Loucy (cell line): Measurements from ENCODE around the gene CNKSR1.

Source experiments
- H2AFZ ChIP-seq: fragments of 200-600 bp; sonication (generic); 2 replicates; pipeline ENCODE4 v1.6.0; 2016; ENCODE audit warnings: antibody characterized with exemption, mild to moderate bottlenecking, low read length, moderate library complexity
- H3F3A ChIP-seq: fragments of 200-600 bp; 2 replicates; pipeline ENCODE4 v1.6.0; 2016; ENCODE audit warnings: antibody characterized with exemption, low read depth, mild to moderate bottlenecking
- H3K27me3 ChIP-seq: fragments of 200-600 bp; sonication (generic); 2 replicates; pipeline ENCODE4 v1.6.1; 2014; ENCODE audit warnings: low read length, mild to moderate bottlenecking; ENCODE audit not compliant: insufficient read depth, poor library complexity, severe bottlenecking
- H3K36me3 ChIP-seq: fragments of 200-600 bp; sonication (generic); 2 replicates; pipeline ENCODE4 v1.6.1; 2016; ENCODE audit warnings: low read length; ENCODE audit not compliant: insufficient read depth
- H3K4me1 ChIP-seq: fragments of 200-600 bp; sonication (generic); 2 replicates; pipeline ENCODE4 v1.5.1; 2014; ENCODE audit warnings: low read length, mild to moderate bottlenecking; ENCODE audit not compliant: insufficient read depth, poor library complexity, severe bottlenecking
- H3K4me2 ChIP-seq: fragments of 200-600 bp; sonication (generic); 2 replicates; pipeline ENCODE4 v1.6.0; 2014; ENCODE audit warnings: antibody characterized with exemption, low read length, low read depth, mild to moderate bottlenecking; ENCODE audit not compliant: poor library complexity, severe bottlenecking
- H3K4me3 ChIP-seq: fragments of 200-600 bp; sonication (generic); 2 replicates; pipeline ENCODE4 v1.5.1; 2014; ENCODE audit warnings: low read length, mild to moderate bottlenecking, mixed read lengths; ENCODE audit not compliant: poor library complexity, severe bottlenecking
- H3K79me2 ChIP-seq: fragments of 200-600 bp; sonication (generic); 2 replicates; pipeline ENCODE4 v1.6.1; 2014; ENCODE audit warnings: low read length; ENCODE audit not compliant: insufficient read depth
- H3K9ac ChIP-seq: fragments of 200-600 bp; sonication (generic); 2 replicates; pipeline ENCODE4 v1.6.0; 2014; ENCODE audit warnings: mild to moderate bottlenecking, low read depth, low read length, moderate library complexity; ENCODE audit not compliant: poor library complexity, severe bottlenecking
- H3K9me2 ChIP-seq: fragments of 200-600 bp; sonication (generic); replicated peaks from 2 replicates; pipeline ENCODE4 v1.6.1; 2016; ENCODE audit warnings: low read depth, low read length, mixed read lengths
- H3K9me3 ChIP-seq: fragments of 200-600 bp; sonication (generic); 2 replicates; pipeline ENCODE4 v1.6.1; 2014; ENCODE audit warnings: mild to moderate bottlenecking, antibody characterized with exemption, low read length, low read depth; ENCODE audit not compliant: insufficient read depth
- H4K20me1 ChIP-seq: fragments of 200-600 bp; sonication (generic); 2 replicates; pipeline ENCODE4 v1.6.0; 2014; ENCODE audit warnings: antibody characterized with exemption, low read length, mild to moderate bottlenecking; ENCODE audit not compliant: insufficient read depth, poor library complexity, severe bottlenecking
- EZH2phosphoT487 ChIP-seq: fragments of 200-600 bp; IDR thresholded peaks from 2 replicates; pipeline ENCODE4 v1.6.1; 2018; ENCODE audit warnings: antibody characterized with exemption, mild to moderate bottlenecking, moderate library complexity, borderline replicate concordance
- TF ChIP-seq, protein P1 (sequence below): fragments of 200-600 bp; sonication (generic); conservative IDR thresholded peaks from 2 replicates; pipeline ENCODE4 v1.5.1; 2014; ENCODE audit warnings: mild to moderate bottlenecking, antibody characterized with exemption, low read length

CNKSR1 gene

DNA sequence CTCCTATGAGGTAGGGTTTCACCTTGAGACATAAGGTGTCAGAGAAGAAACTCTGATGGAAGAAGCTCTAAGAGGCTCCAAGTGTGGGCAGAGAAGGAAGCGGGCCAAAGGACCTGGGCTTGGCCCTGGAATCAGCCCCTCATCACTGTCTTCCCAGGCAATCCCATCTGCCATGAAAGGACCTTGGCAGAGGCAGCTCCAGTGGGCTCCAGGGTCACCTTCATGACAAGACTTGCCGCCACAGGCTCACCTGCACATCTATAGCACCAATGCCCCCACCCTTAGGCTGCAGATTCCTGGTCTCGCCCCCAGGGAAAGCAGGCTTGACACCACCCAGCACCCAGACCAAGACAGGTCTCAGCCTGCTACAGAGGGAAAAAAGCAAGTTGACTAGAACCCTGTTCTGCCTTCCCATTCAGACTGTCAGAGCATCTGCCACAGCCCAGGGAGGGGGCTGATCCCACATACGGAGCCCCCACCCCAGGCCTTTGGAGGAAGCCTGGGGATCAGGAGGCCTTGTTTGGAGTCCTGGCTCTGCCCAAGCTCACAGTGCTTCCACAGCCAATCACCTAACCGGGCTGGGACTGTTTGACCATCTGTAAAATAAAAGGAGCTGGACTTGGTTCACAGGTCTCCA is 18.9 kb upstream of the CNKSR1 start:
- H2AFZ ChIP-seq = no peak overlapping the region
- no peaks in the 10 kb centered on the region for H3K9me3 ChIP-seq
- H3K4me3 ChIP-seq = peak overlapping the region; percentile 76
- H3F3A ChIP-seq = no peaks in the 10 kb centered on the region
- H3K9ac ChIP-seq = peak overlapping the region; percentile 90
- no peaks in the 10 kb centered on the region for H3K36me3 ChIP-seq
- H3K4me1 ChIP-seq = peaks cover 67% of the 10 kb centered on the region
- no peaks in the 10 kb centered on the region for H3K9me2 ChIP-seq
- H3K4me2 ChIP-seq = peak overlapping the region; percentile 98
- no peaks in the 10 kb centered on the region for H3K27me3 ChIP-seq
- TF ChIP-seq EZH2phosphoT487 = no peak
- TF ChIP-seq, protein P1, sequence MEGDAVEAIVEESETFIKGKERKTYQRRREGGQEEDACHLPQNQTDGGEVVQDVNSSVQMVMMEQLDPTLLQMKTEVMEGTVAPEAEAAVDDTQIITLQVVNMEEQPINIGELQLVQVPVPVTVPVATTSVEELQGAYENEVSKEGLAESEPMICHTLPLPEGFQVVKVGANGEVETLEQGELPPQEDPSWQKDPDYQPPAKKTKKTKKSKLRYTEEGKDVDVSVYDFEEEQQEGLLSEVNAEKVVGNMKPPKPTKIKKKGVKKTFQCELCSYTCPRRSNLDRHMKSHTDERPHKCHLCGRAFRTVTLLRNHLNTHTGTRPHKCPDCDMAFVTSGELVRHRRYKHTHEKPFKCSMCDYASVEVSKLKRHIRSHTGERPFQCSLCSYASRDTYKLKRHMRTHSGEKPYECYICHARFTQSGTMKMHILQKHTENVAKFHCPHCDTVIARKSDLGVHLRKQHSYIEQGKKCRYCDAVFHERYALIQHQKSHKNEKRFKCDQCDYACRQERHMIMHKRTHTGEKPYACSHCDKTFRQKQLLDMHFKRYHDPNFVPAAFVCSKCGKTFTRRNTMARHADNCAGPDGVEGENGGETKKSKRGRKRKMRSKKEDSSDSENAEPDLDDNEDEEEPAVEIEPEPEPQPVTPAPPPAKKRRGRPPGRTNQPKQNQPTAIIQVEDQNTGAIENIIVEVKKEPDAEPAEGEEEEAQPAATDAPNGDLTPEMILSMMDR = no peak
- H3K79me2 ChIP-seq = peaks cover 32% of the 10 kb centered on the region
- no peaks in the 10 kb centered on the region for H4K20me1 ChIP-seq

DNA sequence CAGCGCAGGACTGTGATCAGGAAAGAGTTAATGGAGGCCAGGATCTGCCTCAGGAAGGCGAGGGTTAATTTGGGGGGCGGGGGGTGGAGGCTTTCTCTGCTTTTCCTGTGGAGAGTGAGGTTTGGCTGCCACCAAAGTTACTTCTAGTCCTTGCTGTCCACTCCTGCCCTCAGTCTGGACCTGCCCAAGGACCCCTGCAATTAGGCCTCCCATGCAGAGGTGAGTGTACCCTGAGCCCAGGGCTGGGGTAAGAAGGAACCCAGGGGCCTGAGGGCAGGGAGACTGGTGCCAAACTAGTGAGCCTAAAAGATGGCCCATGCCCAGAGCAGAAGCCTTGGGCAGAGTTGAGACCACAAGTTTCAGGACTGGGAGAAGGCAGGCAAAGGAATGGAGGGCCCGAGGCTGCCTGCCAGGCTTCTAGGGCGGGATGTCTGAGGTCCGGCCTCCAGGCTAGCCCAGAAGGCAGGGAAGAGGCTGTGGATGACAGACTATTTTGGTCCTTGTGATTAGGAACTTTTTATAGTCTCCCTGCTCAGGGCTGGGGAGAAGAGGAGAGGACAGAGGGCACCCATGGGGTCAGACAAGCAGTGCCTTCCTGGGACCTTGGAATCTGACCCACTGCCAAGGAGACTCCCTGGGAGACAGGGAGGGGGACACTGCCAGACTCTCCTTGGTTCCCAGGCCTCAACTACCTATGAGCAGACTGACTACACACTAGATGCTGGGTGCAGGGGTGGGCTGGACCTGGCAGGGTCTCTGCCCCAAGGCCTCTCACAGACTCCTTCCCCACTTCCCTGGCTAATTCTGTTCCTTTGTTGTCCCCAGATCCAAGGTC is 18.2 kb upstream of the CNKSR1 start, which contains the start of gene FAM110D:
TSS of gene FAM110D (plus strand) at position 172 of the 835 bp plus-strand sequence. CDS start 2,213 bp downstream, outside the sequence.
- H3K79me2 ChIP-seq = peaks cover 32% of the 10 kb centered on the region
- peak within 1 kb of the TSS; percentile 90 for H3K9ac ChIP-seq
- H3K36me3 ChIP-seq = no peaks in the 10 kb centered on the region
- peak within 1 kb of the TSS; percentile 76 for H3K4me3 ChIP-seq
- no peak within 1 kb of the TSS for H2AFZ ChIP-seq
- TF ChIP-seq, protein P1 = no peak
- no peak for TF ChIP-seq EZH2phosphoT487
- peaks cover 67% of the 10 kb centered on the region for H3K4me1 ChIP-seq
- no peaks in the 10 kb centered on the region for H3K27me3 ChIP-seq
- no peaks in the 10 kb centered on the region for H3F3A ChIP-seq
- no peaks in the 10 kb centered on the region for H3K9me3 ChIP-seq
- H4K20me1 ChIP-seq = no peaks in the 10 kb centered on the region
- peak within 1 kb of the TSS; percentile 98 for H3K4me2 ChIP-seq
- no peaks in the 10 kb centered on the region for H3K9me2 ChIP-seq

DNA sequence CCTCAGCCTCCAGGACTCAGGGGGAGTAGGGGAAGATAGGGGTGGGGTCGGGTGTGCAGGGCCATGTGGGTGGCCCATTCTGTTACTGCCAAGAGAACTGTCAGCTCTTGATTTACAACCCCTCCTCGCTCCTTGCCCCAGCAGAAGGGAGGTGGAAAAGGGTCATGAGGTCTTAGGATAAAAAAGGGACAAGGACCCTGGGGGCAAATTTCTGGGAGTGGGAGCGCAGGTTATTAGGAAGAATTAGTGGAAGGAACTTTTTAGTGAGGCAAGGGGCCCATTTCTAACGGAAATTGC is 17.6 kb upstream of the CNKSR1 start:
- Histone ChIP-seq H3K9me2 (no peaks in the 10 kb centered on the region), H3K36me3 (no peaks in the 10 kb centered on the region), H4K20me1 (no peaks in the 10 kb centered on the region), H3K9me3 (no peaks in the 10 kb centered on the region), H3K9ac (peak overlapping the region; percentile 90), H3K4me1 (peaks cover 65% of the 10 kb centered on the region), H3F3A (no peaks in the 10 kb centered on the region), H3K4me2 (peak overlapping the region; percentile 98), H3K4me3 (peak overlapping the region; percentile 76), H3K27me3 (no peaks in the 10 kb centered on the region), H2AFZ (no peak overlapping the region), H3K79me2 (peaks cover 32% of the 10 kb centered on the region)
- no peak for TF ChIP-seq EZH2phosphoT487
- TF ChIP-seq, protein P1 = no peak
